ENCODE measurements around the gene FOXI1.

FOXI1 gene

GRCh38 chr5:170151097-170151831 is 45.6 kb downstream of the FOXI1 start:
- Histone ChIP-seq H3K4me2 (ENCODE audit: low read length) (no peak overlapping the region), H4K20me1 (ENCODE audit: insufficient read depth, low read length) (no peaks in the 10 kb centered on the region), H3K27me3 (ENCODE audit: insufficient read depth, low read length) (no peaks in the 10 kb centered on the region), H3K9ac (ENCODE audit: low read length) (no peak overlapping the region), H3K9me2 (ENCODE audit: low read depth, low read length) (no peaks in the 10 kb centered on the region), H3K27ac (ENCODE audit: low read depth, low read length, poor library complexity, severe bottlenecking) (no peak overlapping the region), H3K4me3 (ENCODE audit: low read depth, low read length, poor library complexity, severe bottlenecking) (no peak overlapping the region), H3F3A (ENCODE audit: insufficient read depth, low read length) (no peaks in the 10 kb centered on the region), H3K4me1 (ENCODE audit: insufficient read depth, low read length, severe bottlenecking) (no peaks in the 10 kb centered on the region), H3K36me3 (ENCODE audit: insufficient read depth, low read length) (no peaks in the 10 kb centered on the region), H3K79me2 (ENCODE audit: insufficient read depth, low read length) (no peaks in the 10 kb centered on the region), H2AFZ (ENCODE audit: low read length) (no peak overlapping the region), H3K9me3 (ENCODE audit: low read length) (no peaks in the 10 kb centered on the region)
- TF ChIP-seq CTCF (IDR thresholded peaks at IDR 0.05; ENCODE audit: low read length): no peak
- TF ChIP-seq EZH2 (IDR thresholded peaks at IDR 0.05; ENCODE audit: borderline replicate concordance, low read length): no peak

- Histone ChIP-seq H2AFZ (ENCODE audit: low read length) (no peak overlapping the region), H3K36me3 (ENCODE audit: insufficient read depth, low read length) (no peaks in the 10 kb centered on the region), H4K20me1 (ENCODE audit: insufficient read depth, low read length) (no peaks in the 10 kb centered on the region), H3K9me3 (ENCODE audit: low read length) (no peaks in the 10 kb centered on the region), H3K4me3 (ENCODE audit: low read depth, low read length, poor library complexity, severe bottlenecking) (no peak overlapping the region), H3K4me2 (ENCODE audit: low read length) (no peak overlapping the region), H3K4me1 (ENCODE audit: insufficient read depth, low read length, severe bottlenecking) (no peaks in the 10 kb centered on the region), H3F3A (ENCODE audit: insufficient read depth, low read length) (no peaks in the 10 kb centered on the region), H3K27ac (ENCODE audit: low read depth, low read length, poor library complexity, severe bottlenecking) (no peak overlapping the region), H3K27me3 (ENCODE audit: insufficient read depth, low read length) (no peaks in the 10 kb centered on the region), H3K79me2 (ENCODE audit: insufficient read depth, low read length) (no peaks in the 10 kb centered on the region), H3K9ac (ENCODE audit: low read length) (no peak overlapping the region), H3K9me2 (ENCODE audit: low read depth, low read length) (no peaks in the 10 kb centered on the region)
- no peak for TF ChIP-seq CTCF (IDR thresholded peaks at IDR 0.05; ENCODE audit: low read length)
- TF ChIP-seq EZH2 (IDR thresholded peaks at IDR 0.05; ENCODE audit: borderline replicate concordance, low read length): no peak
Observed at GRCh38 chr5:170152767-170153166, 47.1 kb downstream of the FOXI1 start.

- H3K4me3 ChIP-seq (ENCODE audit: low read depth, low read length, poor library complexity, severe bottlenecking): no peak overlapping the region
- TF ChIP-seq EZH2 (IDR thresholded peaks at IDR 0.05; ENCODE audit: borderline replicate concordance, low read length): no peak
- TF ChIP-seq CTCF (IDR thresholded peaks at IDR 0.05; ENCODE audit: low read length): no peak
- no peak overlapping the region for H3K27ac ChIP-seq (ENCODE audit: low read depth, low read length, poor library complexity, severe bottlenecking)
- H3K4me2 ChIP-seq (ENCODE audit: low read length): no peak overlapping the region
- no peaks in the 10 kb centered on the region for H3K9me2 ChIP-seq (ENCODE audit: low read depth, low read length)
- H3K9ac ChIP-seq (ENCODE audit: low read length): no peak overlapping the region
- H3K4me1 ChIP-seq (ENCODE audit: insufficient read depth, low read length, severe bottlenecking): no peaks in the 10 kb centered on the region
- H3K9me3 ChIP-seq (ENCODE audit: low read length): no peaks in the 10 kb centered on the region
- no peaks in the 10 kb centered on the region for H3K79me2 ChIP-seq (ENCODE audit: insufficient read depth, low read length)
- no peaks in the 10 kb centered on the region for H3K36me3 ChIP-seq (ENCODE audit: insufficient read depth, low read length)
- no peaks in the 10 kb centered on the region for H3K27me3 ChIP-seq (ENCODE audit: insufficient read depth, low read length)
- no peaks in the 10 kb centered on the region for H3F3A ChIP-seq (ENCODE audit: insufficient read depth, low read length)
- H2AFZ ChIP-seq (ENCODE audit: low read length): no peak overlapping the region
- H4K20me1 ChIP-seq (ENCODE audit: insufficient read depth, low read length): no peaks in the 10 kb centered on the region
Observed at GRCh38 chr5:170154297-170154696, 48.6 kb downstream of the FOXI1 start.

All from OCI-LY1 (cell line).